KOPT-K1 (cell line): ENCODE data around the gene SEPTIN8.
"Not testable (repeated sequence)": the region's sequence is repeated elsewhere in the genome, so short reads cannot be mapped to it uniquely, and the experiment has no call there.

ENCODE experiments used
- H3K27ac ChIP-seq: fragments of 200-600 bp; sonication (generic); 2 replicates; pipeline ENCODE4 v1.5.1; 2016; ENCODE audit warnings: antibody characterized with exemption, mild to moderate bottlenecking, low read depth, low read length; ENCODE audit not compliant: poor library complexity, severe bottlenecking
- H3K36me3 ChIP-seq: fragments of 200-600 bp; sonication (generic); 2 replicates; pipeline ENCODE4 v1.5.1; 2017; ENCODE audit warnings: antibody characterized with exemption, mild to moderate bottlenecking, low read length, moderate library complexity; ENCODE audit not compliant: insufficient read depth
- H3K9me3 ChIP-seq: fragments of 200-600 bp; sonication (generic); 2 replicates; pipeline ENCODE4 v1.5.1; 2017; ENCODE audit warnings: antibody characterized with exemption, low read length, mild to moderate bottlenecking; ENCODE audit not compliant: insufficient read depth, poor library complexity, severe bottlenecking

The SEPTIN8 gene

GRCh38 chr5:132816083-132816482 lies 39.0 kb upstream of the SEPTIN8 start:
- no peaks in the 10 kb centered on the region for H3K9me3 ChIP-seq
- H3K27ac ChIP-seq, result no peak overlapping the region
- H3K36me3 ChIP-seq, result no peaks in the 10 kb centered on the region

GRCh38 chr5:132815454-132815853 lies 38.4 kb upstream of the SEPTIN8 start:
- H3K36me3 ChIP-seq, result no peaks in the 10 kb centered on the region
- no peak overlapping the region for H3K27ac ChIP-seq
- no peaks in the 10 kb centered on the region for H3K9me3 ChIP-seq

GRCh38 chr5:132814503-132815294 lies 37.7 kb upstream of the SEPTIN8 start:
- H3K9me3 ChIP-seq, result no peaks in the 10 kb centered on the region
- H3K36me3 ChIP-seq, result no peaks in the 10 kb centered on the region
- H3K27ac ChIP-seq, result no peak overlapping the region

- Histone ChIP-seq H3K36me3 (no peaks in the 10 kb centered on the region), H3K9me3 (no peaks in the 10 kb centered on the region), H3K27ac (no peak overlapping the region)
Measured at GRCh38 chr5:132813599-132814502, 36.8 kb upstream of the SEPTIN8 start.

GRCh38 chr5:132812781-132813598 lies 36.0 kb upstream of the SEPTIN8 start, which contains the start of gene SOWAHA:
Gene SOWAHA, plus strand, starts transcription at chr5:132813302. Its CDS starts 320 bp downstream, at chr5:132813622.
- Histone ChIP-seq H3K9me3 (no peaks in the 10 kb centered on the region), H3K36me3 (no peaks in the 10 kb centered on the region), H3K27ac (no peak within 1 kb of the TSS)

- no peaks in the 10 kb centered on the region for H3K9me3 ChIP-seq
- H3K27ac ChIP-seq, result no peak overlapping the region
- H3K36me3 ChIP-seq, result no peaks in the 10 kb centered on the region
Measured at GRCh38 chr5:132812123-132812765, 35.2 kb upstream of the SEPTIN8 start.

- H3K9me3 ChIP-seq, result no peaks in the 10 kb centered on the region
- H3K27ac ChIP-seq, result no peak overlapping the region
- H3K36me3 ChIP-seq, result no peaks in the 10 kb centered on the region
Measured at GRCh38 chr5:132810605-132811004, 33.6 kb upstream of the SEPTIN8 start.

- Histone ChIP-seq H3K36me3 (no peaks in the 10 kb centered on the region), H3K27ac (no peak overlapping the region), H3K9me3 (no peaks in the 10 kb centered on the region)
Measured at GRCh38 chr5:132808866-132809265, 31.8 kb upstream of the SEPTIN8 start.

- Histone ChIP-seq H3K36me3 (no peaks in the 10 kb centered on the region), H3K9me3 (no peaks in the 10 kb centered on the region), H3K27ac (no peak overlapping the region)
Measured at GRCh38 chr5:132808448-132808847, 31.4 kb upstream of the SEPTIN8 start.

- no peaks in the 10 kb centered on the region for H3K9me3 ChIP-seq
- H3K27ac ChIP-seq, result no peak overlapping the region
- no peaks in the 10 kb centered on the region for H3K36me3 ChIP-seq
Measured at GRCh38 chr5:132807163-132807838, 30.3 kb upstream of the SEPTIN8 start.

GRCh38 chr5:132806804-132807162 lies 29.7 kb upstream of the SEPTIN8 start:
- not testable (repeated sequence) for H3K9me3 ChIP-seq, H3K36me3 ChIP-seq, H3K27ac ChIP-seq

- not testable (repeated sequence) for H3K36me3 ChIP-seq, H3K9me3 ChIP-seq, H3K27ac ChIP-seq
Measured at GRCh38 chr5:132805872-132806271, 28.8 kb upstream of the SEPTIN8 start.

- H3K27ac ChIP-seq, H3K9me3 ChIP-seq, H3K36me3 ChIP-seq: not testable (repeated sequence)
Measured at GRCh38 chr5:132804219-132804618, 27.2 kb upstream of the SEPTIN8 start.

GRCh38 chr5:132802685-132803066 lies 25.6 kb upstream of the SEPTIN8 start:
- H3K9me3 ChIP-seq, H3K36me3 ChIP-seq: not testable (repeated sequence)

More at GRCh38 chr5:132802685-132803066, 25.6 kb upstream of the SEPTIN8 start:
- H3K27ac ChIP-seq, result not testable (repeated sequence)
